ENCODE data around the gene LRRN2.
A peak's percentile ranks its signal among the peaks of the same experiment; 100 is the strongest.

The LRRN2 gene

GRCh38 chr1:204584699-204585372 lies 100.7 kb downstream of the LRRN2 start:
- no peak for TF ChIP-seq CTCF (IDR thresholded peaks at IDR 0.05; ENCODE audit: low read length, missing control alignments)
- no peak overlapping the region for H3K4me3 ChIP-seq (replicated peaks; ENCODE audit: low read depth, low read length)
- no peak for DNase-seq (ENCODE audit: low read depth)

GRCh38 chr1:204583909-204584632 lies 101.5 kb downstream of the LRRN2 start:
- DNase-seq (ENCODE audit: low read depth): no peak
- H3K4me3 ChIP-seq (replicated peaks; ENCODE audit: low read depth, low read length): no peak overlapping the region
- no peak for TF ChIP-seq CTCF (IDR thresholded peaks at IDR 0.05; ENCODE audit: low read length, missing control alignments)

- TF ChIP-seq CTCF (IDR thresholded peaks at IDR 0.05; ENCODE audit: low read length, missing control alignments): no peak
- H3K4me3 ChIP-seq (replicated peaks; ENCODE audit: low read depth, low read length): no peak overlapping the region
- DNase-seq (ENCODE audit: low read depth): no peak
These were observed 103.8 kb downstream of the LRRN2 start for GRCh38 chr1:204581759-204582158.

- no peak overlapping the region for H3K4me3 ChIP-seq (replicated peaks; ENCODE audit: low read depth, low read length)
- no peak for TF ChIP-seq CTCF (IDR thresholded peaks at IDR 0.05; ENCODE audit: low read length, missing control alignments)
- DNase-seq (ENCODE audit: low read depth): no peak
These were observed 104.7 kb downstream of the LRRN2 start for GRCh38 chr1:204580862-204581261.

- DNase-seq (ENCODE audit: low read depth): no peak
- no peak for TF ChIP-seq CTCF (IDR thresholded peaks at IDR 0.05; ENCODE audit: low read length, missing control alignments)
- no peak overlapping the region for H3K4me3 ChIP-seq (replicated peaks; ENCODE audit: low read depth, low read length)
These were observed 105.9 kb downstream of the LRRN2 start for GRCh38 chr1:204579681-204580080.

- TF ChIP-seq CTCF (IDR thresholded peaks at IDR 0.05; ENCODE audit: low read length, missing control alignments): no peak
- peak; percentile 59 for DNase-seq (ENCODE audit: low read depth)
- H3K4me3 ChIP-seq (replicated peaks; ENCODE audit: low read depth, low read length): peak overlapping the region; percentile 21
These were observed 106.5 kb downstream of the LRRN2 start for GRCh38 chr1:204578867-204579664.

Measured in fibroblast of pulmonary artery (primary cell).